Cardiac muscle cell (in vitro differentiated cells and primary cell): Measurements from ENCODE around the gene COLGALT1. TPM values are rescaled to one million over a fixed set of nuclear protein-coding genes. Genes with fewer than 3 reads are reported as not detected.
"Not testable (repeated sequence)": the region's sequence is repeated elsewhere in the genome, so short reads cannot be mapped to it uniquely, and the experiment has no call there.

Experiments used
- DNase-seq, 2 donors: peaks; one replicate each; pipeline versions ENCODE4 v3.0.0 to v3.0.0-alpha.2; 2010 to 2017; ENCODE audit warnings: low read depth in 1 of 2, low spot score in 1 of 2
- H3K27ac ChIP-seq: fragments of 200-600 bp; sonication (generic); 2 replicates; pipeline ENCODE4 v1.5.1; 2016
- H3K27me3 ChIP-seq: fragments of 200-600 bp; sonication (generic); 2 replicates; pipeline ENCODE4 v1.6.0; 2016; ENCODE audit warnings: control low read depth
- H3K36me3 ChIP-seq: fragments of 200-600 bp; sonication (generic); 2 replicates; pipeline ENCODE4 v1.5.1; 2016; ENCODE audit warnings: control low read depth
- H3K4me1 ChIP-seq: fragments of 200-600 bp; sonication (generic); 2 replicates; pipeline ENCODE4 v1.8.1; 2017; ENCODE audit warnings: low read depth, mild to moderate bottlenecking, mixed run types
- H3K4me3 ChIP-seq: fragments of 200-600 bp; sonication (generic); 2 replicates; pipeline ENCODE4 v1.5.1; 2016; ENCODE audit warnings: mild to moderate bottlenecking
- H3K9me3 ChIP-seq: fragments of 200-600 bp; sonication (generic); 2 replicates; pipeline ENCODE4 v1.5.1; 2017; ENCODE audit warnings: low read depth, mild to moderate bottlenecking, control low read depth
- CTCF ChIP-seq: IDR thresholded peaks from 2 replicates; pipeline ENCODE4 v1.5.1; 2012; ENCODE audit warnings: low read depth, mild to moderate bottlenecking, low read length
- polyA plus RNA-seq: library from polyadenylated mRNA; unstranded; fragments of >200 nt; fragmentation: Nextera tagmentation; extraction: Ambion mirVana; gene quantifications from 2 replicates; pipeline ENCODE4 v1.2.1, GENCODE V29; 2016
- total RNA-seq: library from RNA; depleted of rRNA; stranded (reverse); fragments of >200 nt; gene quantifications from 2 replicates; pipeline ENCODE4 v1.2.3, GENCODE V29; 2016

Gene COLGALT1
- total and polyA plus RNA-seq, 2 experiments from 2014 or later, result 41.1 to 93.5 TPM

GRCh38 chr19:17562561-17562960 lies 7.1 kb downstream of the COLGALT1 start:
- TF ChIP-seq CTCF, result no peak
- Histone ChIP-seq H3K36me3 (peaks cover 8% of the 10 kb centered on the region), H3K4me3 (no peak overlapping the region), H3K4me1 (peaks cover 5% of the 10 kb centered on the region), H3K27me3 (no peaks in the 10 kb centered on the region), H3K9me3 (no peaks in the 10 kb centered on the region), H3K27ac (no peak overlapping the region)
- no peak for DNase-seq

- Histone ChIP-seq H3K4me1 (peaks cover 5% of the 10 kb centered on the region), H3K4me3 (no peak overlapping the region), H3K27ac (peak overlapping the region; percentile 73), H3K9me3 (no peaks in the 10 kb centered on the region), H3K27me3 (no peaks in the 10 kb centered on the region), H3K36me3 (peaks cover 23% of the 10 kb centered on the region)
- TF ChIP-seq CTCF, result no peak
- DNase-seq, result peak; percentile 20 to 75
Observed at GRCh38 chr19:17564781-17565180, 9.3 kb downstream of the COLGALT1 start.

GRCh38 chr19:17565611-17566010 lies 10.2 kb downstream of the COLGALT1 start:
- Histone ChIP-seq H3K4me1 (peaks cover 5% of the 10 kb centered on the region), H3K27me3 (no peaks in the 10 kb centered on the region), H3K4me3 (no peak overlapping the region), H3K36me3 (peaks cover 22% of the 10 kb centered on the region), H3K27ac (peak overlapping the region; percentile 73), H3K9me3 (no peaks in the 10 kb centered on the region)
- TF ChIP-seq CTCF, result no peak
- DNase-seq, result no peak

GRCh38 chr19:17567940-17568339 lies 12.5 kb downstream of the COLGALT1 start:
- no peak for DNase-seq
- no peak for TF ChIP-seq CTCF
- H3K4me3 ChIP-seq, result no peak overlapping the region
- H3K4me1 ChIP-seq, result peaks cover 5% of the 10 kb centered on the region
- no peaks in the 10 kb centered on the region for H3K9me3 ChIP-seq
- H3K36me3 ChIP-seq, result peaks cover 22% of the 10 kb centered on the region
- no peaks in the 10 kb centered on the region for H3K27me3 ChIP-seq
- H3K27ac ChIP-seq, result no peak overlapping the region

- DNase-seq, H3K27me3 ChIP-seq, H3K9me3 ChIP-seq, H3K4me3 ChIP-seq, H3K27ac ChIP-seq, H3K4me1 ChIP-seq: not testable (repeated sequence)
- peaks cover 22% of the 10 kb centered on the region for H3K36me3 ChIP-seq
Observed at GRCh38 chr19:17570291-17570690, 14.8 kb downstream of the COLGALT1 start.

- TF ChIP-seq CTCF, result no peak
- Histone ChIP-seq H3K27me3 (no peaks in the 10 kb centered on the region), H3K36me3 (peaks cover 22% of the 10 kb centered on the region)
Observed at GRCh38 chr19:17570791-17571190, 15.3 kb downstream of the COLGALT1 start.

More at GRCh38 chr19:17570791-17571190, 15.3 kb downstream of the COLGALT1 start:
- Histone ChIP-seq H3K9me3 (no peaks in the 10 kb centered on the region), H3K27ac (no peak overlapping the region), H3K4me1 (no peaks in the 10 kb centered on the region), H3K4me3 (no peak overlapping the region)
- DNase-seq, result no peak
